HG02973 (cell line): ENCODE measurements around the gene ANAPC2.

Source experiments
- ATAC-seq: cut with Tn5 transposase; IDR thresholded peaks from one replicate; pipeline ENCODE4 v1.9.1; 2021; ENCODE audit warnings: moderate library complexity; ENCODE audit not compliant: unreplicated experiment

The ANAPC2 gene

GRCh38 chr9:137178201-137178938 is 10.0 kb downstream of the ANAPC2 start:
- ATAC-seq = no peak

GRCh38 chr9:137176302-137177182 is 11.8 kb downstream of the ANAPC2 start:
- no peak for ATAC-seq

- ATAC-seq = no peak
Measured at GRCh38 chr9:137175345-137175961, 12.9 kb downstream of the ANAPC2 start.

- no peak for ATAC-seq
Measured at GRCh38 chr9:137174722-137175293, 13.6 kb downstream of the ANAPC2 start.

- no peak for ATAC-seq
Measured at GRCh38 chr9:137173796-137174664, 14.3 kb downstream of the ANAPC2 start.

- ATAC-seq = no peak
Measured at GRCh38 chr9:137172901-137173795, 15.2 kb downstream of the ANAPC2 start.

GRCh38 chr9:137171149-137171900 is 17.0 kb downstream of the ANAPC2 start:
- no peak for ATAC-seq

- no peak for ATAC-seq
Measured at GRCh38 chr9:137170486-137171148, 17.7 kb downstream of the ANAPC2 start.

- ATAC-seq = no peak
Measured at GRCh38 chr9:137169896-137170358, 18.4 kb downstream of the ANAPC2 start, which contains the start of gene LRRC26. TSS of gene LRRC26 (minus strand) at chr9:137170051. CDS start at chr9:137169943, 108 bp downstream.

- no peak for ATAC-seq
Measured at GRCh38 chr9:137168904-137169856, 19.2 kb downstream of the ANAPC2 start.

- ATAC-seq = no peak
Measured at GRCh38 chr9:137168573-137168903, 19.8 kb downstream of the ANAPC2 start.

- no peak for ATAC-seq
Measured at GRCh38 chr9:137167747-137168572, 20.4 kb downstream of the ANAPC2 start.

- no peak for ATAC-seq
Measured at GRCh38 chr9:137167277-137167746, 21.0 kb downstream of the ANAPC2 start.

- no peak for ATAC-seq
Measured at GRCh38 chr9:137166380-137167229, 21.8 kb downstream of the ANAPC2 start.

- ATAC-seq = no peak
Measured at GRCh38 chr9:137165250-137165836, 23.0 kb downstream of the ANAPC2 start.
